ENCODE results near the gene FOLR2.

GRCh38 chr11:72267956-72268617 is 51.5 kb downstream of the FOLR2 start:
- TF ChIP-seq REST (IDR thresholded peaks at IDR 0.05) (no peak), CTCF (IDR thresholded peaks at IDR 0.05; ENCODE audit: low read depth, low read length, missing input control) (no peak), JUND (IDR thresholded peaks at IDR 0.05) (no peak), RAD21 (IDR thresholded peaks at IDR 0.05) (no peak), YY1 (IDR thresholded peaks at IDR 0.05) (no peak), TAF1 (conservative IDR thresholded peaks at IDR 0.05) (no peak), EGR1 (IDR thresholded peaks at IDR 0.05; ENCODE audit: low read depth in 2 of 2) (no peak), MAX (IDR thresholded peaks at IDR 0.05) (no peak), ATF3 (IDR thresholded peaks at IDR 0.05) (no peak), HNF4A (conservative IDR thresholded peaks at IDR 0.05) (no peak), HNF4G (IDR thresholded peaks at IDR 0.05) (no peak), FOXA1 (IDR thresholded peaks at IDR 0.05) (no peak), RXRA (IDR thresholded peaks at IDR 0.05) (no peak)
